HCT116 (cell line): ENCODE measurements around the gene YDJC. TPM values are rescaled to one million over a fixed set of nuclear protein-coding genes. Genes with fewer than 3 reads are reported as not detected.

Experiments used
- ATAC-seq: fragments of 200-7000 bp; cut with Tn5 transposase; 2 replicates; pipeline ENCODE4 v1.9.1; 2020; ENCODE audit warnings: mild to moderate bottlenecking, moderate library complexity
- BruUV-seq: library from RNA; stranded (reverse); fragments of 400-500 nt; replicated peaks from 2 replicates; lab custom pipeline; 2021; lab: Mats Ljungman, UMichigan
- CTCF ChIA-PET: fragments of 300-600 bp; sonication (Branson Sonifier 250); formaldehyde crosslinking; loops from one replicate; lab custom pipeline; 2021; ENCODE audit warnings: antibody characterized with exemption; lab: Charles Lee
- POLR2A ChIA-PET: fragments of 300-600, 350-600 bp; sonication (Branson Sonifier 250); formaldehyde crosslinking; loops from one replicate; lab custom pipeline; 2021; ENCODE audit warnings: antibody characterized with exemption; lab: Charles Lee
- RAD21 ChIA-PET, 2 experiments: fragments of 300-600 bp; sonication (Branson Sonifier 250); formaldehyde crosslinking; loops; one replicate each; lab custom pipeline; 2023; ENCODE audit warnings: low total read pairs in 2 of 2; ENCODE audit not compliant: uncharacterized antibody in 2 of 2, unreplicated experiment in 2 of 2, low non-redundant PET in 1 of 2; lab: Charles Lee
- DNase-seq: peaks from one replicate; pipeline ENCODE4 v3.0.0-alpha.2; 2010; ENCODE audit warnings: low read depth, low spot score
- H2AFZ ChIP-seq: fragments of 200-600 bp; shearing (Covaris generic), sonication (generic); 2 replicates; pipeline ENCODE4 v1.6.1; 2017; ENCODE audit warnings: low read depth, mixed run types, mixed read lengths, antibody characterized with exemption, low read length; ENCODE audit not compliant: poor library complexity, severe bottlenecking
- H3K27ac ChIP-seq: 2 replicates; pipeline ENCODE4 v1.5.1; 2012; ENCODE audit warnings: low read depth, low read length
- H3K27me3 ChIP-seq: fragments of 200-600 bp; sonication (generic); 2 replicates; pipeline ENCODE4 v1.6.1; 2016; ENCODE audit warnings: mixed run types, low read length, mixed read lengths; ENCODE audit not compliant: insufficient read depth
- H3K36me3 ChIP-seq, 2 experiments: fragments of 200-500 bp in 1 of 2; fragments of 200-600 bp in 1 of 2; sonication (Bioruptor generic) in 1 of 2; sonication (generic) in 1 of 2; 2 replicates each; pipeline versions ENCODE4 v1.5.1 to v1.6.1; 2014 to 2016; ENCODE audit warnings: low read length in 2 of 2, inconsistent platforms in 1 of 2, mixed read lengths in 1 of 2, mixed run types in 1 of 2; ENCODE audit not compliant: insufficient read depth in 2 of 2, control insufficient read depth in 1 of 2
- H3K4me1 ChIP-seq, 2 experiments: fragments of 200-600 bp in 1 of 2; sonication (generic) in 1 of 2; 2 replicates each; pipeline versions ENCODE4 v1.5.1 to v1.6.1; 2012 to 2017; ENCODE audit warnings: low read length in 2 of 2, inconsistent platforms in 1 of 2, mild to moderate bottlenecking in 1 of 2, mixed read lengths in 1 of 2, mixed run types in 1 of 2, moderate library complexity in 1 of 2; ENCODE audit not compliant: insufficient read depth in 2 of 2, control insufficient read depth in 1 of 2
- H3K4me2 ChIP-seq: fragments of 200-600 bp; sonication (generic); 2 replicates; pipeline ENCODE4 v1.6.1; 2017; ENCODE audit warnings: mixed run types, low read length, mixed read lengths
- H3K4me3 ChIP-seq, 2 experiments: fragments of 200-600 bp in 1 of 2; sonication (generic) in 1 of 2; replicated peaks in 1 of 2; 2 replicates each; pipeline ENCODE4 v1.5.1; 2011 to 2016; ENCODE audit warnings: low read length in 2 of 2, control low read depth in 1 of 2, low read depth in 1 of 2, mild to moderate bottlenecking in 1 of 2, mixed read lengths in 1 of 2, mixed run types in 1 of 2
- H3K79me2 ChIP-seq: fragments of 200-600 bp; sonication (generic); 2 replicates; pipeline ENCODE4 v1.6.1; 2017; ENCODE audit warnings: mild to moderate bottlenecking, mixed run types, low read length, moderate library complexity, mixed read lengths; ENCODE audit not compliant: insufficient read depth
- H3K9ac ChIP-seq: fragments of 200-600 bp; sonication (generic); 2 replicates; pipeline ENCODE4 v1.6.1; 2016; ENCODE audit warnings: low read length, mixed read lengths
- H3K9me2 ChIP-seq: fragments of 200-600 bp; sonication (generic), shearing (Covaris generic); 2 replicates; pipeline ENCODE4 v1.6.1; 2017; ENCODE audit warnings: mixed run types, mild to moderate bottlenecking, moderate library complexity; ENCODE audit not compliant: insufficient read depth
- H3K9me3 ChIP-seq, 2 experiments: fragments of 200-500 bp in 1 of 2; fragments of 200-600 bp in 1 of 2; sonication (Bioruptor generic) in 1 of 2; sonication (generic) in 1 of 2; 2 replicates each; pipeline ENCODE4 v1.6.1; 2014 to 2017; ENCODE audit warnings: low read length in 2 of 2, mixed read lengths in 2 of 2, inconsistent platforms in 1 of 2, low read depth in 1 of 2, mild to moderate bottlenecking in 1 of 2, mixed run types in 1 of 2, moderate library complexity in 1 of 2; ENCODE audit not compliant: control insufficient read depth in 1 of 2, insufficient read depth in 1 of 2
- H4K20me1 ChIP-seq: fragments of 200-600 bp; sonication (generic), shearing (Covaris generic); 2 replicates; pipeline ENCODE4 v1.6.1; 2017; ENCODE audit warnings: mixed run types, mild to moderate bottlenecking, moderate library complexity; ENCODE audit not compliant: insufficient read depth
- ELF1 ChIP-seq: IDR thresholded peaks from 2 replicates; pipeline ENCODE4 v1.6.1; 2012; ENCODE audit warnings: low read depth, borderline replicate concordance
- JUND ChIP-seq: IDR thresholded peaks from 2 replicates; pipeline ENCODE4 v1.6.1; 2012
- POLR2A ChIP-seq: IDR thresholded peaks from 2 replicates; pipeline ENCODE4 v1.7.0; 2011; ENCODE audit warnings: borderline replicate concordance; ENCODE audit not compliant: insufficient read depth, insufficient read length; ENCODE audit errors: extremely low read depth
- RAD21 ChIP-seq: IDR thresholded peaks from 2 replicates; pipeline ENCODE4 v1.6.1; 2012; ENCODE audit warnings: low read depth, mild to moderate bottlenecking
- SP1 ChIP-seq: IDR thresholded peaks from 2 replicates; pipeline ENCODE4 v1.6.1; 2012; ENCODE audit warnings: low read depth
- YY1 ChIP-seq: IDR thresholded peaks from 2 replicates; pipeline ENCODE4 v1.6.1; 2011; ENCODE audit warnings: low read length, low read depth, moderate library complexity, mild to moderate bottlenecking; ENCODE audit not compliant: insufficient replicate concordance; ENCODE audit errors: extremely low read depth
- intact Hi-C: fragments of 100-400 bp; cut with micrococcal nuclease; formaldehyde crosslinking; loops from 2 replicates; pipeline ENCODE4 v1.10.0; 2022
- total RNA-seq: library from RNA; stranded (reverse); gene quantifications from one replicate; pipeline ENCODE4 v1.2.1, GENCODE V29; 2021; ENCODE audit not compliant: unreplicated experiment
- TF ChIP-seq, protein P1 (sequence below): IDR thresholded peaks from 2 replicates; pipeline ENCODE4 v1.6.1; 2012; ENCODE audit warnings: low read depth

The YDJC gene
- total RNA-seq, 1 experiment from 2014 or later, result 78.3 TPM

DNA sequence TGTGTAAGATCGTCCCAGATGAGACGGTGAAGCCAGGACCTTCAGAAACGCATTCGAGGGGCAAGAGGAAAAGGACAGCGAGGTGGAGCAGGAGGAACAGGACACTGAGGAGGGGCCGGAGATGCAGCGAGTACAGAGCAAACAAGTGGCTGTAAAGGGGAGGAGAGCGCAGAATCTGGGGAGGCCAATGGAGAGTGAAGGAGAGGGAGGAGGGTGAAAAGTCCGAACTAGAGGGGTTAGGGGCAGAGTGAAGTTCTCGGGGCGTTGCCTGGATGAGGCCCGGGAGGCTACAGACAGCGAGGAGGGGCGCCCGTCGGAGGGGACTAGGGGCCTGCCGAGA lies 27.2 kb upstream of the YDJC start:
- Histone ChIP-seq H2AFZ (no peak overlapping the region), H3K36me3 (peaks cover 0 to 8% of the 10 kb centered on the region in 2 experiments; a peak in 1 of 4 replicates), H3K4me1 (peaks cover 4 to 27% of the 10 kb centered on the region in 2 experiments; a peak in 3 of 4 replicates), H3K27ac (peak overlapping the region; percentile 74), H3K9ac (peak overlapping the region; percentile 63), H3K9me3 (no peaks in the 10 kb centered on the region), H3K4me3 (peak overlapping the region; percentile 18 to 70), H3K4me2 (peak overlapping the region; percentile 98), H4K20me1 (no peaks in the 10 kb centered on the region), H3K27me3 (no peaks in the 10 kb centered on the region), H3K79me2 (peaks cover 8% of the 10 kb centered on the region; the same call in 1 of the 2 replicates), H3K9me2 (no peaks in the 10 kb centered on the region)
- no peak for TF ChIP-seq POLR2A
- TF ChIP-seq RAD21, result no peak
- TF ChIP-seq ELF1, result no peak
- TF ChIP-seq, protein P1, sequence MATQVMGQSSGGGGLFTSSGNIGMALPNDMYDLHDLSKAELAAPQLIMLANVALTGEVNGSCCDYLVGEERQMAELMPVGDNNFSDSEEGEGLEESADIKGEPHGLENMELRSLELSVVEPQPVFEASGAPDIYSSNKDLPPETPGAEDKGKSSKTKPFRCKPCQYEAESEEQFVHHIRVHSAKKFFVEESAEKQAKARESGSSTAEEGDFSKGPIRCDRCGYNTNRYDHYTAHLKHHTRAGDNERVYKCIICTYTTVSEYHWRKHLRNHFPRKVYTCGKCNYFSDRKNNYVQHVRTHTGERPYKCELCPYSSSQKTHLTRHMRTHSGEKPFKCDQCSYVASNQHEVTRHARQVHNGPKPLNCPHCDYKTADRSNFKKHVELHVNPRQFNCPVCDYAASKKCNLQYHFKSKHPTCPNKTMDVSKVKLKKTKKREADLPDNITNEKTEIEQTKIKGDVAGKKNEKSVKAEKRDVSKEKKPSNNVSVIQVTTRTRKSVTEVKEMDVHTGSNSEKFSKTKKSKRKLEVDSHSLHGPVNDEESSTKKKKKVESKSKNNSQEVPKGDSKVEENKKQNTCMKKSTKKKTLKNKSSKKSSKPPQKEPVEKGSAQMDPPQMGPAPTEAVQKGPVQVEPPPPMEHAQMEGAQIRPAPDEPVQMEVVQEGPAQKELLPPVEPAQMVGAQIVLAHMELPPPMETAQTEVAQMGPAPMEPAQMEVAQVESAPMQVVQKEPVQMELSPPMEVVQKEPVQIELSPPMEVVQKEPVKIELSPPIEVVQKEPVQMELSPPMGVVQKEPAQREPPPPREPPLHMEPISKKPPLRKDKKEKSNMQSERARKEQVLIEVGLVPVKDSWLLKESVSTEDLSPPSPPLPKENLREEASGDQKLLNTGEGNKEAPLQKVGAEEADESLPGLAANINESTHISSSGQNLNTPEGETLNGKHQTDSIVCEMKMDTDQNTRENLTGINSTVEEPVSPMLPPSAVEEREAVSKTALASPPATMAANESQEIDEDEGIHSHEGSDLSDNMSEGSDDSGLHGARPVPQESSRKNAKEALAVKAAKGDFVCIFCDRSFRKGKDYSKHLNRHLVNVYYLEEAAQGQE, result no peak
- no peak for TF ChIP-seq JUND
- TF ChIP-seq YY1, result no peak
- no peak for TF ChIP-seq SP1
- POLR2A ChIA-PET, result no interaction called here
- CTCF ChIA-PET, result no interaction called here
- ATAC-seq, result peak; percentile 31; the same call in 1 of the 2 replicates
- no peak for DNase-seq
- no TSS peak for BruUV-seq
- RAD21 ChIA-PET, result no interaction called here
- intact Hi-C loops, result no loop called here
